Endodermal cell (in vitro differentiated cells): ENCODE data around the gene WDR77. TPM values are rescaled to one million over a fixed set of nuclear protein-coding genes. Genes with fewer than 3 reads are reported as not detected.
A peak's percentile ranks its signal among the peaks of the same experiment; 100 is the strongest.

Experiments
- DNase-seq: peaks from one replicate; pipeline ENCODE4 v3.0.0-alpha.2; 2017
- H3K27ac ChIP-seq: 2 replicates; pipeline ENCODE4 v1.5.1; 2013; ENCODE audit warnings: mild to moderate bottlenecking, low read depth, low read length, moderate library complexity
- H3K27me3 ChIP-seq: 2 replicates; pipeline ENCODE4 v1.6.1; 2013; ENCODE audit warnings: mild to moderate bottlenecking, low read length, moderate library complexity; ENCODE audit not compliant: insufficient read depth, control insufficient read depth, poor library complexity, severe bottlenecking
- H3K36me3 ChIP-seq: 2 replicates; pipeline ENCODE4 v1.7.0; 2013; ENCODE audit warnings: mild to moderate bottlenecking, low read length, moderate library complexity; ENCODE audit not compliant: control insufficient read depth, insufficient read depth
- H3K4me1 ChIP-seq: one replicate; pipeline ENCODE4 v1.7.0; 2013; ENCODE audit warnings: low read length; ENCODE audit not compliant: control insufficient read depth, insufficient read depth
- H3K4me3 ChIP-seq: 2 replicates; pipeline ENCODE4 v1.5.1; 2013; ENCODE audit warnings: mild to moderate bottlenecking, low read length, moderate library complexity
- H3K9ac ChIP-seq: 2 replicates; pipeline ENCODE4 v1.6.1; 2013; ENCODE audit warnings: mild to moderate bottlenecking, low read length, moderate library complexity; ENCODE audit not compliant: poor library complexity, severe bottlenecking; ENCODE audit errors: extremely low read depth
- H3K9me3 ChIP-seq: 2 replicates; pipeline ENCODE4 v1.6.1; 2013; ENCODE audit warnings: mild to moderate bottlenecking, low read length, moderate library complexity; ENCODE audit not compliant: control insufficient read depth
- H3K27ac Mint-ChIP-seq: 2 replicates; pipeline ENCODE4 v1.8.0; 2020; ENCODE audit warnings: mixed read lengths
- H3K27me3 Mint-ChIP-seq: 2 replicates; pipeline ENCODE4 v1.8.0; 2021; ENCODE audit warnings: mild to moderate bottlenecking, mixed read lengths; ENCODE audit not compliant: insufficient read depth
- H3K36me3 Mint-ChIP-seq: 2 replicates; pipeline ENCODE4 v1.8.0; 2020; ENCODE audit warnings: low read depth, mixed read lengths
- H3K4me1 Mint-ChIP-seq: 2 replicates; pipeline ENCODE4 v1.8.0; 2020; ENCODE audit warnings: mixed read lengths
- H3K4me3 Mint-ChIP-seq: 2 replicates; pipeline ENCODE4 v1.8.0; 2020; ENCODE audit warnings: mild to moderate bottlenecking, moderate library complexity, mixed read lengths
- H3K9me3 Mint-ChIP-seq: 2 replicates; pipeline ENCODE4 v1.8.0; 2020; ENCODE audit warnings: mild to moderate bottlenecking, mixed read lengths
- WGBS, 2 experiments: methylation state at CpG; one replicate each; pipeline versions ENCODE4 v1.1.5 to v1.1.7; 2013; ENCODE audit warnings: missing lambda C conversion rate in 2 of 2, mixed read lengths in 1 of 2; ENCODE audit not compliant: insufficient coverage in 1 of 2, insufficient read length in 1 of 2; 5-methylcytosine and 5-hydroxymethylcytosine counted together
- long read RNA-seq, 4 experiments: library from polyadenylated mRNA in 2 of 4; library from RNA in 1 of 4; library from capped mRNA in 1 of 4; stranded (forward) in 3 of 4; unstranded in 1 of 4; transcript quantifications; one replicate each; pipeline ENCODE4 v2.0.0, GENCODE V29; 2020 to 2021; ENCODE audit warnings: inconsistent platforms in 1 of 4
- polyA plus RNA-seq, 2 experiments: library from polyadenylated mRNA; stranded (reverse); fragments of 50-300 nt; gene quantifications; one replicate each; pipeline ENCODE4 v1.2.3, GENCODE V29; 2013
- total RNA-seq, 2 donors: library from RNA; stranded (reverse); fragmentation: NEBNext Ultra II Directional in 1 of 2; extraction: Animal tissue kit (Norgen Biotek cat#: 25700) in 1 of 2; gene quantifications; 2 replicates in 1 of 2; 3 replicates in 1 of 2; pipeline ENCODE4 v1.2.1, GENCODE V29; 2021
- TF ChIP-seq, protein P1 (sequence below): fragments of 200-600 bp; sonication (generic); conservative IDR thresholded peaks from 2 replicates; pipeline ENCODE4 v1.5.0; 2021; ENCODE audit warnings: antibody characterized with exemption, mild to moderate bottlenecking

The WDR77 gene
- 10 to 100 TPM; 60.4 to 68.4 TPM for total RNA-seq
- 41.7 TPM for polyA plus RNA-seq (2013, experiment 1 of 2)
- 39.0 TPM for polyA plus RNA-seq (2013, experiment 2 of 2)
- long read RNA-seq, experiment 1, transcript WDR77-201 (10 exons, 2,576 nt): major isoform, 20 of 43 reads
- long read RNA-seq, experiment 1, partial matches to known transcripts: 7 of 43 reads
- long read RNA-seq, experiment 1, other reads (novel, unspliced or antisense): 16 of 43 reads
- long read RNA-seq, experiment 2, transcript WDR77-201 (10 exons, 2,576 nt): major isoform, 81 of 134 reads
- long read RNA-seq, experiment 2, partial matches to known transcripts: 15 of 134 reads
- long read RNA-seq, experiment 2, other reads (novel, unspliced or antisense): 38 of 134 reads
- long read RNA-seq, experiment 3, transcript WDR77-201 (10 exons, 2,576 nt): major isoform, 439 of 540 reads
- long read RNA-seq, experiment 3, partial matches to known transcripts: 31 of 540 reads
- long read RNA-seq, experiment 3, other reads (novel, unspliced or antisense): 69 of 540 reads
- long read RNA-seq, experiment 4, transcript WDR77-201 (10 exons, 2,576 nt): major isoform, 80 of 105 reads
- long read RNA-seq, experiment 4, partial matches to known transcripts: 8 of 105 reads
- long read RNA-seq, experiment 4, other reads (novel, unspliced or antisense): 17 of 105 reads

- Mint-ChIP-seq H3K9me3 (no peaks in the 10 kb centered on the region), H3K4me3 (peak within 1 kb of the TSS; percentile 99), H3K36me3 (peaks cover 38% of the 10 kb centered on the region), H3K27me3 (no peaks in the 10 kb centered on the region), H3K27ac (peak within 1 kb of the TSS; percentile 97), H3K4me1 (peaks cover 32% of the 10 kb centered on the region)
- WGBS, 2 experiments: 0 to 1% methylated on average over 30 to 54 of the region's 54 CpGs
- Histone ChIP-seq H3K4me1 (peaks cover 2% of the 10 kb centered on the region), H3K27me3 (no peaks in the 10 kb centered on the region), H3K9ac (peak within 1 kb of the TSS; percentile 94), H3K27ac (peak within 1 kb of the TSS; percentile 65), H3K4me3 (peak within 1 kb of the TSS; percentile 99), H3K9me3 (no peaks in the 10 kb centered on the region), H3K36me3 (peaks cover 43% of the 10 kb centered on the region)
- peak; percentile 97 for DNase-seq
- TF ChIP-seq, protein P1, sequence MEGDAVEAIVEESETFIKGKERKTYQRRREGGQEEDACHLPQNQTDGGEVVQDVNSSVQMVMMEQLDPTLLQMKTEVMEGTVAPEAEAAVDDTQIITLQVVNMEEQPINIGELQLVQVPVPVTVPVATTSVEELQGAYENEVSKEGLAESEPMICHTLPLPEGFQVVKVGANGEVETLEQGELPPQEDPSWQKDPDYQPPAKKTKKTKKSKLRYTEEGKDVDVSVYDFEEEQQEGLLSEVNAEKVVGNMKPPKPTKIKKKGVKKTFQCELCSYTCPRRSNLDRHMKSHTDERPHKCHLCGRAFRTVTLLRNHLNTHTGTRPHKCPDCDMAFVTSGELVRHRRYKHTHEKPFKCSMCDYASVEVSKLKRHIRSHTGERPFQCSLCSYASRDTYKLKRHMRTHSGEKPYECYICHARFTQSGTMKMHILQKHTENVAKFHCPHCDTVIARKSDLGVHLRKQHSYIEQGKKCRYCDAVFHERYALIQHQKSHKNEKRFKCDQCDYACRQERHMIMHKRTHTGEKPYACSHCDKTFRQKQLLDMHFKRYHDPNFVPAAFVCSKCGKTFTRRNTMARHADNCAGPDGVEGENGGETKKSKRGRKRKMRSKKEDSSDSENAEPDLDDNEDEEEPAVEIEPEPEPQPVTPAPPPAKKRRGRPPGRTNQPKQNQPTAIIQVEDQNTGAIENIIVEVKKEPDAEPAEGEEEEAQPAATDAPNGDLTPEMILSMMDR: no peak
Measured at GRCh38 chr1:111448918-111449702, at the start of gene WDR77, which contains the start of gene ATP5PB. TSS of gene WDR77 (minus strand) at chr1:111449256. CDS start at chr1:111449169, 87 bp downstream. TSS of gene ATP5PB (plus strand) at chr1:111449464. CDS start at chr1:111449542, 78 bp downstream.

DNA sequence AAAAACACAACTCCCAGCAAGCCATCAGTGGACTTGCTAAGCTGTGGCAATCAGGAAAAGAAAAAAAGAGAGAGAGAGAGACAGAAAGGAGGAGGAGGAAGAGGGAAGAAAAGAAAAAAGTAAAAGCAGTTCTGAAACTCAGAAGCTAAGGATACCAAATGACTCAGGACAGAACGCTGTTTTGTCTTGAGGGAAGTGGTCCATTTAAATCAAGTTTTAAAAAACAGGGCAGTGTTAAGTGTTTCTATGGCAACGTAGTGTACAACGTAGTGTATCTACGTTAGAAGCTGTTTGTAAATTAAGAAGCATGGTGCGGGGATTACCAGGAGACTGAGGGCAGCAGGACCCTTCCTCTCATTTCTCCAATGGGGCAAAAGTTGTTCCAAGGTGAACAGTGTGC is 48.5 kb upstream of the WDR77 start:
- no peaks in the 10 kb centered on the region for H3K9me3 ChIP-seq
- 90 to 95% methylated on average over 5 of the region's 5 CpGs for WGBS, 2 experiments
- no peaks in the 10 kb centered on the region for H3K4me1 ChIP-seq
- Mint-ChIP-seq H3K36me3 (no peaks in the 10 kb centered on the region), H3K4me3 (no peak overlapping the region), H3K27me3 (no peaks in the 10 kb centered on the region), H3K9me3 (peaks cover 6% of the 10 kb centered on the region), H3K27ac (no peak overlapping the region), H3K4me1 (no peaks in the 10 kb centered on the region)
- DNase-seq: no peak
- no peak overlapping the region for H3K27ac ChIP-seq
- no peaks in the 10 kb centered on the region for H3K36me3 ChIP-seq
- H3K4me3 ChIP-seq: no peak overlapping the region
- TF ChIP-seq, protein P1: no peak
- no peak overlapping the region for H3K9ac ChIP-seq
- no peaks in the 10 kb centered on the region for H3K27me3 ChIP-seq

- Histone ChIP-seq H3K4me1 (no peaks in the 10 kb centered on the region), H3K4me3 (no peak overlapping the region), H3K9me3 (no peaks in the 10 kb centered on the region), H3K27ac (no peak overlapping the region), H3K9ac (no peak overlapping the region), H3K27me3 (no peaks in the 10 kb centered on the region), H3K36me3 (no peaks in the 10 kb centered on the region)
- H3K36me3 Mint-ChIP-seq: no peaks in the 10 kb centered on the region
- WGBS, 2 experiments: 92 to 93% methylated on average over 2 to 4 of the region's 4 CpGs
- TF ChIP-seq, protein P1: no peak
- H3K27ac Mint-ChIP-seq: no peak overlapping the region
- no peaks in the 10 kb centered on the region for H3K27me3 Mint-ChIP-seq
- no peaks in the 10 kb centered on the region for H3K4me1 Mint-ChIP-seq
- no peak overlapping the region for H3K4me3 Mint-ChIP-seq
- DNase-seq: no peak
- peaks cover 6% of the 10 kb centered on the region for H3K9me3 Mint-ChIP-seq
Measured at GRCh38 chr1:111496398-111496797, 47.3 kb upstream of the WDR77 start.
